Fibroblast of upper back skin (primary cell): ENCODE data around the gene RAB30.
"Not testable (repeated sequence)": the region's sequence is repeated elsewhere in the genome, so short reads cannot be mapped to it uniquely, and the experiment has no call there.

Source experiments
- DNase-seq: peaks from one replicate; pipeline ENCODE4 v3.0.0-alpha.2; 2013

The RAB30 gene

GRCh38 chr11:83035070-83035854, 36.4 kb downstream of the RAB30 start:
- DNase-seq = peak; percentile 74

DNA sequence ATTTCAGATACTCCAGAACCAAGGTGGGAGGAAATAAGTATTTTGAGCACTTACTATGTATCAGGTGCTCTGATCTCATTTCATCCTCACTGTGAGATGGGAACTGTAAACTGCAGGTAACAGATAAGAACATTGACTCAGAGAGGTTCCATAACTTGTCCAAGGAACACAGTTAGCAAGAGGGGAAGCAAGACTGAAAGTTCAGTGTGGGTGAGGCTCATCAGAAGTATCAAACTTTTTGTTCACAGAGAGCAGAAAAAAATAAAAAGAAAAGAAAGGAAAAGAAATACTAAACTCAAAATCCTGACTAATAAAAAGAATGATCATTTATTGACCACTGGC, 37.1 kb downstream of the RAB30 start:
- DNase-seq = no peak

- DNase-seq = peak; percentile 97
Measured at GRCh38 chr11:83033972-83034672, 37.6 kb downstream of the RAB30 start.

DNA sequence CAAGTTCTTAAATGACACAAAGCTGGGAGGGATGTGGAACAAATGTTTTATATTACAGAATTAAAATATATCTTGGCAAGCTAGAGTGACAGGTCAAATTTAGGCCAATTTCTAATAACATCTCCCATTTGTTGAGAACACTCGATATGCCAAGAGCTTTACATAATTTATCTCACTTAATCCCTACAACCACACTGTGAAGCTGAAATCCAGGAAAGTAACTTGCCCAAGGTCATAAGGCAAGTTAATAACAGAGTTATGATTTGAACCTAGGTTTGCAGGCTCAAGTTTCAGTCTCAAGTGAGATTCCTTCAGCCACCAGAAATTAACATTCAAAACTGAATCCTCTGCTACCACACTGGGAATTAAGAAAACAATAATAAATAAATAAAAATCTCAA, 38.3 kb downstream of the RAB30 start:
- no peak for DNase-seq

DNA sequence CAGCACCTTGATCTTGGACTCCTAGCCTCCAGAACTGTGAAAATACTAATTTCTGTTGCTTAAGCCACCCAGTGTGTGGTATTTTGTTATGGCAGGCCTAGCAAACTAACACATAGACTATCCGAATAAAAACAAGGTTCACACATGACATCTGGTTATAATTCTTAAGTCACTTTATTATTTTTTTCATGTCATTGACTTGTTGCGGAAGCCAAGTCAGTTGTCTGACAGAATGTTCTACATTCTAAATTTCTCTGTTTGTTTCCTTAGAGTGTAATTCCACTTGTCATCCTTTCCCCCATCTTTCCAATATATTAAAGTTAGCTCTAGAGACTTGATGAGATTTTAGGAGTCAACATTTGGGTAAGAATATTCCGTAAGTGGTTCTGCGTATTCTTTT, 40.6 kb downstream of the RAB30 start:
- DNase-seq = no peak

GRCh38 chr11:83027794-83028193, 43.9 kb downstream of the RAB30 start:
- no peak for DNase-seq

DNA sequence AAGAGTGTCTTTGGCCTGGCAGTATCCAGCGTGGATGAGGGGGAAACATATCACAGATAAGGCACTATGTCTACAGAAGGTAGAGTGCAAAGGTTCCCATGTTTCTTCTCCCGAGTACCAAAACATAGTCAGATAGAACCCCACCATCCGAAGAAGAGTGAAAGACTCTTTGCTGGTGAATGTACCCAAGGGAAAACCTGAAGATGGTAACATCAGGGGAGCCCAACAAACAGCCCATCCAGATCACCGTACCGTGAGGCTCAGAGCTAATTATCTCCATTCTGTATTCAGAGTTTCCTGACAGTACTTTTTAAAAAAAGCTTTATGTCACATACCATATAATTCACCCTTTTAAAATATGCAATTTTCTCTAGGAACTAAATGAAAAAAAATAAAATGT, 44.4 kb downstream of the RAB30 start:
- no peak for DNase-seq

DNA sequence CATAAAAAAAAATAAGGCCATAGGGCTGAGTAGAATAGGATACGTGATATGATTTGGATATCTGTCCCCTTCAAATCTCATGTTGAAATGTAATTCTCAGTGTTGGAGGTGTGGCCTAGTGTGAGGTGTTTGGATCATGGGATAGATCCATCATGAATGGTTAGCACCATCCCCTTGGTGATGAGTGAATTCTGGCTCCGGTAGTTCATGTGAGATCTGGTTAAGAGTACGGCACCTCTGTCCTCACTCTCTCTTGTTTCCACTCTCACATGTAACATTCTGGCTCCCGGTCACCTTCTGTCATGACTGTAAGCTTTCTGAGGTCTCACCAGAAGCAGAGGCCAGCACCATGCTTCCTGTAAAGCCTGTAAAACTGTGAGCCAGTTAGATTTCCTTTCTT, 45.5 kb downstream of the RAB30 start:
- DNase-seq = no peak

DNA sequence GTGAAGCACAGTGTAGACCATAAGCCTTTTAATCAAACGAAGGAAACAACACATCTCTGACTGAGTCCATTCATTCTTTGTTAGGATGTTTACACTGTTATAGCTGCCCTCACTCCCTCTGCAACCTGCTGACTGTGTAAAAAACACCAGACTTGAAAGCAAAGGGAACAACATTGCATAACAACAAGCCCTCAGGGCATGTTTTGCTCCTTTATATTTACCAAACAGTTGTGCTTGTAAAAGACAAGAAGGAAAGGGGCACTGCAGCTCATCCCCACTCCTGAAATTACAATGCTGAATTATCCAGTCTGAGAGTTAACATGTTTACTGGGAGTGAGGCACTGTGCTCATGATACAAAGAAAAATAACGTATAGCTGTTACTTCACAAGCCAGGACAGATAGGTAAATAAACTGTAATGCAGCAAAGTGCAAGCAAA, 46.4 kb downstream of the RAB30 start:
- DNase-seq = no peak

- no peak for DNase-seq
Measured at GRCh38 chr11:83024270-83024854, 47.3 kb downstream of the RAB30 start.

DNA sequence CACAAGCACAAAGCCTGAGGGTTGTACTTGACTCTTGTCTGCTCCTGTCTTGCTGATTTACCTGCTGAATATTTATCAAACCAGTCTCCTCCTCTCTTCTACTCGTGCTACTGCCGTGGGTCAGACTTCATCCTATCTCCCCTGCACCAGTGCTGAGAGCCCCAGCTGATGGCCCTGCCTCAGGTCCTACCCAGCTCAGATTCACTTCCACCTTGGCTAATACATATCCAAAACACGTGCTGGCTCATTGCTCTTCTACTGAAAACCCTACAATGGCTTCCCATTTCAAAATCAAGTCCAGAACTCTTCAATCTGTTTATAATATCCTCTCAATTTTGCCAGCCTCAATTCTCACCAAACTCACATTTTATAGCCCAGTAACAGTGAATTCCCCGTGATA, 48.3 kb downstream of the RAB30 start:
- no peak for DNase-seq

GRCh38 chr11:83021780-83022125, 49.9 kb downstream of the RAB30 start:
- DNase-seq = no peak

DNA sequence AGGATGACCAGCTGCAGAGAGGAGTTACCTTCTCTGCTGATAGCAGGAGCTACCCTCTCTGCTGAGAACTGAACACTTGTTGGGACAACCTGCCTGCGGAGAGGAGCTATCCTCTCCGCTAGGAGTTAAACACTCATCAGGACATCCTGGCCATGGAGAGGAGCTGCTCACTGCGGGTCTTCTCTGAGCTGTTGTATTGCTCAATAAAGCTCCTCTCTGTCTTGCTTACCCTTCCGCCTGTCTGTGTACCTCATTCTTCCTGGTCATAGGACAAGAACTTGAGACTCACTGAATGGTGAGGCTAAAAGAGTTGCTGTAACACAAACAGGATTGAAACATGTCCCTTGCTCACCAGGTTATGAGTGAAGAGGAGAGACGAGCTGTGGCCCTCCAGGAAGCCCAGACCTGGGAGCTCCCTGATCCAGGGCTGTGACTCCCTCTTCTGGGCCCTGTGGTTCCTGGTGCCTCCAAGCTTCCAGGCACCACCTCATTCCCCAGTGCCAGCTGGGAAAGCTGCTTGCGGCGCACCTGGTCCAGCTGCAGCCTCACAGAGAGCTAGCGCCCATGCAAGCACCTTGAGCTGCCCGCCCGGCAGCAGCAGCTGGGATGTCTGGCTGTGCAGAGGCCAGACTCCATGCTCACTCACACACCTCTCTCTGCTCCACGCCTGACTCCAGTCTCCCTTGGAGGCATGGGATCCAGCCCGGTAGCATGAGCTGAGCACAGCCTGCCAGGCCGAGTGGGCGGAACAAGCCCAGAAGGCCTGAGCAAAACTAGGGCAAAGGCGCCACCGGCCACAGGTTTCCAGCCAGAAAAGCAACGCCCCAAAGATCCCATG, 50.5 kb downstream of the RAB30 start:
- DNase-seq = no peak

GRCh38 chr11:83019888-83020579, 51.7 kb downstream of the RAB30 start:
- no peak for DNase-seq

DNA sequence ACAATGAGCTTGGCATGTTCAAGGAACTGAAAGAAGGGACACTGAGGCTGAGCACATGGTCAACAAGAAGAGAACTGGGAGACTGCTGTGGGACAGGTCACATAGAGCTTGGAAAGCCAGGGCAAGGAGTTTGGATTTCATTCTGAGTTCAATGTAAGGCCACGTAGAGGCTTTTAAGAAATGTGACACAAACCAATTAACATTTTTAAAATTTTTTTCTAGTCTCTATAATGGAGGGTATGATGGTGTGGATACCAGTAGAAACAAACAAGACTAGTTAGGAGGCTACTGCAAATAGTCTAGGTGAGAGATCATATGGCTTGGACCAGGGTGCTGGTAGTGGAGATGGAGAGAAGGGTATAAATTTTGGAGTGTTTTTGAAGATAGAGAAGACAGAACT, 56.7 kb downstream of the RAB30 start:
- DNase-seq = no peak

DNA sequence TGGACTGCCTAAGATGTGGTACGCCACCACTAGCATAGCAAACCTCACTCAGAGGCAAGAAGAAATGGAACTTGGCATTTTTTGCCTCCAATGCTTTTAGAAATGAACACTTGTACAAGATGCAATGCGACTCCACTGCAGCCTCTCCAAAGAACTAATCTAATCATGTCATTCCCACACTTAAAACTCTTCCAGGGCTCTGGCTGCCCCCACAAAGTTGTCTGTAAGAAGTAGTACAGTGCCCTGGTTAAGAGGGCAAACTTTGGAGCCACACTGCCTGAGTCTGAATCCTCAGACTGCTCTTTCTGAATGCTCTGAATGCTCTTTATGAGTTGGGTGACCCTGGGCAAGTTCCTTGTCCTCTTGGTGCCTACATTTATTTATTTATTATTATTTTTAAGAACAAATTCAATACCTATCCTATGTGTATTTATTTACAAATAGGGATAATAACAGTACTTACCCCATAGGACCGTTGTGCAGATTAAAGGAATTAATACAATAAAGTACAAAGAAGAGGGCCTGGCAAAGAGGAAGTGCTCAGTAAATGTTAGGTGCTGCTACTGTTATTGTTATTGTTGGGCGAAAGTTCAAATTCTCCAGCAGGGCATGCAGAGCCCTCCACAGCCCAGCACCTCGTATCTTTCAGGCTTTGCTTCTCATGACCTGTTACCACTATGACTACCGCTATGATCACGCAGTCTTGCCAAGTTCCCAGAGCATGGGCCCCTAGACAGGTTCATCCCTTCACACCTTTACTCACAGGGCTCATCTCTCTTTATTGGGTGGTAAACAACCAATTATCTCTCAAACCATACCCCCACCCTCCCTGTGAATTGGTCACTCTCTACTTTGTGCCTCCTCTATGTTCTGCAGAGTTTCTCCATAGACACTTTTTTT, 59.3 kb downstream of the RAB30 start:
- no peak for DNase-seq

- DNase-seq = no peak
Measured at GRCh38 chr11:83011333-83012167, 60.1 kb downstream of the RAB30 start.

DNA sequence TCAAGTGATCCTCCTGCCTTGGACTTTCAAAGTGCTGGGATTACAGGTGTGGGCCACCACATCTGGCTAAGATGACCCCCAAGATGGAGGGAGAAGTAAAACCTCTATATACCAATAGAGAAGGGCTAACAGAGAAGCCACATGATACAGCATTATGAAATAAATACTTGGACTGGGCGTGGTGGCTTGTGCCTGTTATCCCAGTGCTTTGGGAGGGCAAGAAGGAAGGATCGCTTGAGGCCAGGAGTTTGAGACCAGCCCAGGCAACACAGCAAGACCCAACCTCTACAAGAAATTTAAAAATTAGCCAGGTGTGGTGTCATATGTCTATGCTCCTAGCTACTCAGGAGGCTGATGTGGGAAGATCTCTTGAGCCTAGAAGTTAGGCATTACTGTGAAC, 61.7 kb downstream of the RAB30 start:
- DNase-seq = no peak

GRCh38 chr11:83009136-83009535, 62.6 kb downstream of the RAB30 start:
- DNase-seq = not testable (repeated sequence)

DNA sequence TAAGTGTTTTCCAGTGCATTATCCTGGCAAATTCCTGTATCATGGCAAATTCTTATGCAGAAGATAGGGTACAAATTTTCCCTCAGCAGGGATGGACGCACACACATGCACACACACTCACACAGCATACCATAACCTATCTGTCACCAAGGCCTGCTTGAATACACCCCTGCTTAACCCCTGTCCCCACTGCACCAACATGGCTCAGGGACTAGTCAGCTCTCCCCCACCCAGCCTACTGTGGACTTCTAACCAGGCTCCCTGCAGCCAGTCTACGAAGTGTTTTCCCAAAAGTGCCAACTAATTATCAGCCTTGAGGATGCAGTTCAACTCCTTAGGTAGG, 63.1 kb downstream of the RAB30 start:
- DNase-seq = peak; percentile 68
